ENCODE data around the gene IFITM5. TPM values are rescaled to one million over a fixed set of nuclear protein-coding genes. Genes with fewer than 3 reads are reported as not detected.
"Not testable (repeated sequence)": the region's sequence is repeated elsewhere in the genome, so short reads cannot be mapped to it uniquely, and the experiment has no call there.

Gene IFITM5
- total and polyA plus RNA-seq, 2 donors (not counting 1 experiment from before 2014, with no cell fraction given), result not detected

- CTCF ChIA-PET, result interaction anchor here (1.0 to 3.8 kb wide), 6 partner anchors 10 to 62 kb away, joined by 4 to 49 read pairs (median 6); partner anchors contain the start of genes BET1L, NLRP6 and RIC8A
- Histone ChIP-seq H3K36me3 (replicated peaks in 1 of 2; ENCODE audit: control extremely low read depth in 1 of 2, control insufficient read depth in 1 of 2, extremely low read depth in 1 of 2, insufficient read depth in 2 of 2, low read length in 1 of 2) (no peaks in the 10 kb centered on the region), H3K4me1 (ENCODE audit: control insufficient read depth in 2 of 2, insufficient read depth in 2 of 2, low read length in 2 of 2) (peaks cover 25 to 32% of the 10 kb centered on the region in 2 donors), H3K4me3 (ENCODE audit: control extremely low read depth in 1 of 5, extremely low read depth in 1 of 5, insufficient read depth in 1 of 5, low read depth in 2 of 5, low read length in 4 of 5) (peak overlapping the region; percentile 62 to 85 (median 72)), H3K27me3 (replicated peaks in 1 of 4; ENCODE audit: control extremely low read depth in 1 of 4, control insufficient read depth in 3 of 4, insufficient read depth in 4 of 4, low read length in 3 of 4) (no peaks in the 10 kb centered on the region), H3K79me2 (ENCODE audit: control insufficient read depth, insufficient read depth, low read length) (peaks cover 11% of the 10 kb centered on the region), H4K20me1 (ENCODE audit: control insufficient read depth, insufficient read depth, low read length, poor library complexity, severe bottlenecking) (no peaks in the 10 kb centered on the region), H3K4me2 (replicated peaks; ENCODE audit: low read depth, low read length, poor library complexity, severe bottlenecking) (peak overlapping the region; percentile 96), H3K27ac (ENCODE audit: low read length in 2 of 2) (peak overlapping the region; percentile 96 to 98), H3K9ac (ENCODE audit: low read length) (peak overlapping the region; percentile 82), H2AFZ (ENCODE audit: insufficient read depth, low read depth, low read length, poor library complexity, severe bottlenecking) (peak overlapping the region; percentile 34), H3K9me3 (ENCODE audit: control extremely low read depth in 1 of 3, control insufficient read depth in 2 of 3, insufficient read depth in 1 of 3, low read length in 2 of 3) (peaks cover 0 to 18% (median 5%) of the 10 kb centered on the region in 3 donors)
- WGBS (ENCODE audit: insufficient coverage), result 0% methylated on average over 15 of the region's 21 CpGs
- no peaks in the 10 kb centered on the region for H3K27me3 Mint-ChIP-seq
- H3K4me3 Mint-ChIP-seq, result peak overlapping the region; percentile 91
- TF ChIP-seq CTCF (IDR thresholded peaks at IDR 0.05) (peak; percentile 33), EZH2 (IDR thresholded peaks at IDR 0.05; ENCODE audit: borderline replicate concordance, insufficient read depth, low read depth, low read length, poor library complexity, severe bottlenecking) (no peak)
- intact Hi-C loops (cut with micrococcal nuclease), result loop anchor here (1.0 to 5.0 kb wide), 7 partner anchors 11 to 86 kb away; partner anchors contain the start of genes BET1L, IFITM2, PGGHG and PSMD13
- POLR2A ChIA-PET, result interaction anchor here (1.0 to 3.9 kb wide), 8 partner anchors 10 to 307 kb away, joined by 3 to 34 read pairs (median 8); partner anchors contain the start of genes BET1L, PHRF1 and RIC8A
- peaks cover 34% of the 10 kb centered on the region for H3K4me1 Mint-ChIP-seq
- DNase-seq, result peak; percentile 96
- peak; percentile 66 for ATAC-seq (ENCODE audit: low read depth)
- peaks cover 2% of the 10 kb centered on the region for H3K9me3 Mint-ChIP-seq (ENCODE audit: insufficient read depth)
- peak overlapping the region; percentile 94 for H3K27ac Mint-ChIP-seq
Measured at GRCh38 chr11:269146-269890, 30.0 kb downstream of the IFITM5 start.

- not testable (repeated sequence) for H3K27me3 Mint-ChIP-seq; H3K36me3 ChIP-seq (replicated peaks in 1 of 2; ENCODE audit: control extremely low read depth in 1 of 2, control insufficient read depth in 1 of 2, extremely low read depth in 1 of 2, insufficient read depth in 2 of 2, low read length in 1 of 2); H3K27me3 ChIP-seq (replicated peaks in 1 of 4; ENCODE audit: control extremely low read depth in 1 of 4, control insufficient read depth in 3 of 4, insufficient read depth in 4 of 4, low read length in 3 of 4); H4K20me1 ChIP-seq (ENCODE audit: control insufficient read depth, insufficient read depth, low read length, poor library complexity, severe bottlenecking); H3K9me3 Mint-ChIP-seq (ENCODE audit: insufficient read depth)
- POLR2A ChIA-PET, result interaction anchor here (1.0 to 3.9 kb wide), 11 partner anchors 11 to 307 kb away, joined by 3 to 34 read pairs (median 8); partner anchors contain the start of genes BET1L, PHRF1, PSMD13 and RIC8A
- Mint-ChIP-seq H3K4me3 (peak overlapping the region; percentile 91), H3K4me1 (peaks cover 34% of the 10 kb centered on the region), H3K27ac (peak overlapping the region; percentile 94)
- Histone ChIP-seq H3K79me2 (ENCODE audit: control insufficient read depth, insufficient read depth, low read length) (peaks cover 11% of the 10 kb centered on the region), H3K9ac (ENCODE audit: low read length) (peak overlapping the region; percentile 82), H3K4me1 (ENCODE audit: control insufficient read depth in 2 of 2, insufficient read depth in 2 of 2, low read length in 2 of 2) (peaks cover 25 to 32% of the 10 kb centered on the region in 2 donors), H2AFZ (ENCODE audit: insufficient read depth, low read depth, low read length, poor library complexity, severe bottlenecking) (peak overlapping the region; percentile 34), H3K27ac (ENCODE audit: low read length in 2 of 2) (peak overlapping the region; percentile 96 to 98), H3K4me2 (replicated peaks; ENCODE audit: low read depth, low read length, poor library complexity, severe bottlenecking) (peak overlapping the region; percentile 96), H3K4me3 (ENCODE audit: control extremely low read depth in 1 of 5, extremely low read depth in 1 of 5, insufficient read depth in 1 of 5, low read depth in 2 of 5, low read length in 4 of 5) (peak overlapping the region; percentile 62 to 85 (median 72)), H3K9me3 (ENCODE audit: control extremely low read depth in 1 of 3, control insufficient read depth in 2 of 3, insufficient read depth in 1 of 3, low read length in 2 of 3) (peaks cover 0 to 18% (median 5%) of the 10 kb centered on the region in 3 donors)
- ATAC-seq (ENCODE audit: low read depth) (peak; percentile 36), DNase-seq (peak; percentile 76)
- WGBS (ENCODE audit: insufficient coverage), result 15% methylated on average over 8 of the region's 16 CpGs
- CTCF ChIA-PET, result interaction anchor here (1.0 to 3.8 kb wide), 6 partner anchors 11 to 62 kb away, joined by 4 to 49 read pairs (median 6); partner anchors contain the start of genes BET1L, NLRP6 and RIC8A
- intact Hi-C loops (cut with micrococcal nuclease), result loop anchor here (1.0 to 5.0 kb wide), 7 partner anchors 12 to 87 kb away; partner anchors contain the start of genes BET1L, IFITM2, PGGHG and PSMD13
Measured at GRCh38 chr11:268716-269145, 30.6 kb downstream of the IFITM5 start.
